Measurements from ENCODE around the gene CNTRL.
"Not testable (repeated sequence)": the region's sequence is repeated elsewhere in the genome, so short reads cannot be mapped to it uniquely, and the experiment has no call there.

CNTRL gene

DNA sequence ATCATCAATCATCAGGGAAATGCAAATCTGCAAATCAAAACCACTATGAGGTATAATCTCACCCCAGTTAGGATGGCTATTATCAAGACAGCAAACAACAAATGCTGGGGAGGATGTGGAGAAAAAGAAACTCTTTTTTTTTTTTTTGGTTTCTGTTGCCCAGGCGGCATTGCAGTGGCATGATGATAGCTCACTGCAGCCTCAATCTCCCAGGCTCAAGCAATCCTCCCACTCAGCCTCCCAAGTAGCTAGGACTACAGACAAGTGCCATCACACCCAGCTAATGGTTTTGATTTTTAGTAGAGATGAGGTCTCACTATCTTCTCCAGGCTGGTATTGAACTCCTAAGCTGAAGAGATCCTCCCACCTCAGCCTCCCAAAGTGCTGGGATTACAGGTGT lies 5.4 kb upstream of the CNTRL start:
- no peaks in the 10 kb centered on the region for H4K20me1 ChIP-seq
- no peak for TF ChIP-seq Cebpa-rat (IDR thresholded peaks at IDR 0.05)

DNA sequence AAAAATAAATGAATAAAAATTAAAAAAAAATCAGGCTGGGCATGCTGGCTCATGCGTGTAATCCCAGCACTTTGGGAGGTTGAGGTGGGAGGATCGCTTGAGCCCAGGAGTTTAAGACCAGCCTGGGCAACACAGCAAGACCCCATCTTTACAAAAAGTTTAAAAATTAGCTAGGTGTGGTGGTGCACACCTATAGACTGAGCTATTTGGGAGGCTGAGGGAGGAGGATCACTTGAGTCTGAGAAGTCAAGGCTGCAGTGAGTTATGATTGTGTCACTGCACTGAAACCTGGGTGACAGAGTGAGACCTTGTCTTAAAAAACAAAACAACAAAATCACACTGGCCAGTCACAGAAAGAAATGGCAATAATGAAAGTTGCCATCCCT lies 3.4 kb upstream of the CNTRL start:
- Histone ChIP-seq H3K4me2 (peak overlapping the region; percentile 91), H3K9ac (peak overlapping the region; percentile 55), H3K36me3 (peaks cover 7% of the 10 kb centered on the region; the same call in 1 of the 2 replicates), H3K9me3 (peaks cover 22% of the 10 kb centered on the region; the same call in 1 of the 2 replicates), H3K27me3 (no peaks in the 10 kb centered on the region), H4K20me1 (no peaks in the 10 kb centered on the region), H3K4me1 (peaks cover 43% of the 10 kb centered on the region), H3K4me3 (peak overlapping the region; percentile 54), H3K27ac (peak overlapping the region; percentile 71)
- no peak for TF ChIP-seq Cebpa-rat (IDR thresholded peaks at IDR 0.05)

More for the DNA sequence above, 5.4 kb upstream of the CNTRL start:
- Histone ChIP-seq H3K4me2 (no peak overlapping the region), H3K27me3 (no peaks in the 10 kb centered on the region), H3K4me1 (peaks cover 44% of the 10 kb centered on the region), H3K9ac (no peak overlapping the region), H3K9me3 (peaks cover 22% of the 10 kb centered on the region; the same call in 1 of the 2 replicates), H3K4me3 (no peak overlapping the region), H3K36me3 (peaks cover 7% of the 10 kb centered on the region; the same call in 1 of the 2 replicates), H3K27ac (no peak overlapping the region)

DNA sequence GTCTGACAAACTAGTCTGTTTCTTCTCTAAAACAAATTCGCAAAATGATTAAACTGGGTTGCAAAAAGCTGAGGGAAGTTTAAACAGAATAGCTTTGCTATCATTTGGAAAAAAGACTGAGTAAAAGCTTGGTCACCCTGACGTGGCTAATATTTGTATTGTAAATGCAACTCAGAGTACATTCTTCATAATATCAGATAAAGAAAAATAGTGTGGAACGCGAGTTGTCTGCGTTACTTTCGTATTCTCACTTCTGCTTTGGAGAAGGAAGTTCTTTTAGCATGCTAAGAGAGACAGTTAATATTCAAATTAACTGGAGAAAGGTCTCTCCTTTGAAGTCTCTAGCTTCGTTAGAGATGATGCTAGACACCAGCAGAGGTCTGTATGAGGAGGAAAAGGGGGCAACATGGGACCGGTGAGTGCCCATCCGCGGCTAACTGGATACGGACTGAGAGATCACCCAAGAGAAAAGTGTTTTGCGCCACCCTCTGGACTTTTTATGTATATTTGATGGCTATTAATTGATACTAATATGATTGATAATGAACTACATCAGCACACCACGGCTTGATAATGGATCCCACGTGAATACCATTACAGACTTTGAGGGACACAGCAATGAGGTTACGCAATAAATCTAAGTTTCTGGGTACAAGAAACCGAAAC lies 2.9 kb upstream of the CNTRL start:
- H3K9ac ChIP-seq, result peak overlapping the region; percentile 55
- peaks cover 46% of the 10 kb centered on the region for H3K4me1 ChIP-seq
- peaks cover 5% of the 10 kb centered on the region; the same call in 1 of the 2 replicates for H3K36me3 ChIP-seq
- no peaks in the 10 kb centered on the region for H3K27me3 ChIP-seq
- H4K20me1 ChIP-seq, result no peaks in the 10 kb centered on the region
- H3K9me3 ChIP-seq, result peaks cover 18% of the 10 kb centered on the region; the same call in 1 of the 2 replicates
- H3K4me3 ChIP-seq, result peak overlapping the region; percentile 54
- H3K4me2 ChIP-seq, result peak overlapping the region; percentile 91
- TF ChIP-seq Cebpa-rat (IDR thresholded peaks at IDR 0.05), result peak; percentile 87
- peak overlapping the region; percentile 71 for H3K27ac ChIP-seq

DNA sequence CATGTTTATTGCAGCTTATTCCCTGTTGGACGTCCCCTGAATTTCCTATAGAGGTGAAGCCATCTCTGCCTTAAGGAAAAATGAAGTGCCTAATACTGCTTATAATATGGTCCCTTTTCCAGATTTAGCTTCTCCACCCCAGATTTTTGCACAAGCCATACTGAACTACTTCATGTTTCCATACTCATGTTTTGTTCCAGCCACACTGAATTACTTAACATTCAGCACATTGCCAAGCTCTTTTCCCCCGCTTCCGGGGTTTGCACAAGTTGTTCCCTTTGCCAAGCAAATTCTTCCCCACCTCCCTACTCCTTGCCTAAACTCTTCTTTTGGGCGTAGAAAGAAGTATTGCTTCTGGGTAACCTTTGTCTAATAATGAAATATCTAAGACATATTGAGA lies 1.7 kb upstream of the CNTRL start:
- H4K20me1 ChIP-seq, result peaks cover 5% of the 10 kb centered on the region; the same call in 1 of the 2 replicates
- H3K27ac ChIP-seq, result no peak overlapping the region
- peaks cover 7% of the 10 kb centered on the region; the same call in 1 of the 2 replicates for H3K9me3 ChIP-seq
- H3K9ac ChIP-seq, result no peak overlapping the region
- H3K27me3 ChIP-seq, result no peaks in the 10 kb centered on the region
- H3K4me2 ChIP-seq, result peak overlapping the region; percentile 91
- no peaks in the 10 kb centered on the region for H3K36me3 ChIP-seq
- TF ChIP-seq Cebpa-rat (IDR thresholded peaks at IDR 0.05), result no peak
- H3K4me3 ChIP-seq, result no peak overlapping the region
- peaks cover 46% of the 10 kb centered on the region for H3K4me1 ChIP-seq

DNA sequence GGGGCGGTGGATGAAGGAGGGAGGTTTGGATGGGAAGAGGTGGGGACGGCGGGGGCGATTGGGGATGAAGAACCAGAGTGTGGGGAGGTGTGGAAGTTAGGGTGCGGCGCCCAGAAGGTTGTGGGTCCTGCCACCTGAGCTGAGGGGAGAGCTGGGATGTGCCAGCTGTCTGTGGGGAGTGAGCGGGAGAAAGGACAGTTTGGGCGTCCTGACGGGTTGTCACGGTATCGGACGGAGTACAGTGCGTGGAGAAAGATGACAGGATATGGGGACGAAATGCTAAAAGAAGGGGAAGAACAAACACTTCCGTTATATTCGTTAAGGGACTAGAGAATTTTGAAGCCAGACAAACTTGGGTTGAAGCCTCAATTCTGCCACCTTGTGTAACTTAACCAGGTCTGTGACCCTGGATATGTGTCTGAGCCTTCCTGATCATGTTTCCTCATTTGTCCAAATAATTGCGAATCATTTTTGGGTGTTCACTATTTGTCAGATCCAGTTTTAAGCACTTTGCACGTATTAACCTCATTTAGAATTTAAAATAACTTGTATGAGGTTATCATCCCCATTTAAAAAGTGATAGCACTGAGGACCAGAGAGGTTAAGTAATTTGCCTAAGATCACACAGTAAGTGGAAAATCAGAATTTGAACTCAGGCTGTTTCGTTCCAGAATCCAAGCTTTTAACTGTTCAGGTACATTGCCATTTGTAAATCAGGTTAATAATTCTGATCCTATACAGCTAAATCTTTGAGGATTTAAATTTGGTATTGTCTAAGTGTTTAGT lies 689 bp downstream of the CNTRL start:
- H3K36me3 ChIP-seq, result peaks cover 15% of the 10 kb centered on the region
- H3K27ac ChIP-seq, result peak overlapping the region; percentile 88
- peak overlapping the region; percentile 88 for H3K9ac ChIP-seq
- H4K20me1 ChIP-seq, result peaks cover 20% of the 10 kb centered on the region
- H3K4me3 ChIP-seq, result peak overlapping the region; percentile 83
- no peaks in the 10 kb centered on the region for H3K27me3 ChIP-seq
- H3K9me3 ChIP-seq, result no peaks in the 10 kb centered on the region
- H3K4me1 ChIP-seq, result peaks cover 46% of the 10 kb centered on the region
- no peak for TF ChIP-seq Cebpa-rat (IDR thresholded peaks at IDR 0.05)
- H3K4me2 ChIP-seq, result peak overlapping the region; percentile 91

DNA sequence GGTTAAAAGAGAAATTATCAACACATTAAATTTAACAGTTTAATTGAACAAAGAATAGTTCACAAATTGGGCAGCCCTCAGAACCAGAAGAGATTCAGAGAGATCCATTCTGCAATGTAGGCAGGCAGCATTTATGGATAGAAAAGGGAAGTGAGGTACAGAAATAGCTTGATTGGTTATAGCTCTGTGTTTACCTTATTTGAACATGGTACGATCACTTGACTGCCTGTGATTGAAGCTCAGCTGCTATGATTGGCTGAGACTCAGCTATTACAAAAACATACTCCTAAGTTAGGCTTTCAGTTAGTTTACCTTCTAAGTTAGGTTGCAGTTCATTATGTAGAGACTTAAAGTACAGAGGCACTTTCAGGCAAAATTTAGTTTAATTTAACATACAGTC lies 7.3 kb downstream of the CNTRL start:
- H3K9me3 ChIP-seq, result no peaks in the 10 kb centered on the region
- H4K20me1 ChIP-seq, result peaks cover 27% of the 10 kb centered on the region
- no peak overlapping the region for H3K27ac ChIP-seq
- no peak overlapping the region for H3K9ac ChIP-seq
- no peaks in the 10 kb centered on the region for H3K27me3 ChIP-seq
- H3K36me3 ChIP-seq, result peaks cover 78% of the 10 kb centered on the region
- no peaks in the 10 kb centered on the region for H3K4me1 ChIP-seq
- H3K4me3 ChIP-seq, result no peak overlapping the region
- no peak overlapping the region for H3K4me2 ChIP-seq
- no peak for TF ChIP-seq Cebpa-rat (IDR thresholded peaks at IDR 0.05)

DNA sequence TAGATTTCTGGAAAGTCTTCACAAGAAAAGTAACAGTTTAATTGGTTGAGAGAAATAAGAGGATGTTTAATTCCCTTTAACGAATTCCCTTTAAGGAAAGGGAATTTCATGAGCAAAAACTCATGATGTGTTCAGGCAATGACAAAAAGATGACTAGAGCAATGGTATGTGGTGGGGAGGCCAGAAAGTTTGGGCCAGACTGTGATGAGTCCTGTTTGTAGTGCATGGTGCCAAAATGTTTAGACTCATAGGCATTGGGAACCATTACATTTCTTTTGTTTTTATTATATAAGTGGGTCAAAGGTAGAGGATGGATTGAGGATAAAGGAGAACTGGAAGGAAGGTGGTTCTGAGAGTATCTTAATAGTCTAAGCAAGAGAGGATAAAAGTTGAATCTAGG lies 10.9 kb downstream of the CNTRL start:
- peaks cover 14% of the 10 kb centered on the region for H3K4me1 ChIP-seq
- H3K36me3 ChIP-seq, result peaks cover 82% of the 10 kb centered on the region
- H3K9ac ChIP-seq, result no peak overlapping the region
- H4K20me1 ChIP-seq, result 0 out of 2 replicates have a peak, but pooled peaks cover 7% of the 10 kb centered on the region
- no peak overlapping the region for H3K4me3 ChIP-seq
- H3K9me3 ChIP-seq, result no peaks in the 10 kb centered on the region
- H3K27me3 ChIP-seq, result no peaks in the 10 kb centered on the region
- H3K27ac ChIP-seq, result no peak overlapping the region
- H3K4me2 ChIP-seq, result no peak overlapping the region
- TF ChIP-seq Cebpa-rat (IDR thresholded peaks at IDR 0.05), result no peak

DNA sequence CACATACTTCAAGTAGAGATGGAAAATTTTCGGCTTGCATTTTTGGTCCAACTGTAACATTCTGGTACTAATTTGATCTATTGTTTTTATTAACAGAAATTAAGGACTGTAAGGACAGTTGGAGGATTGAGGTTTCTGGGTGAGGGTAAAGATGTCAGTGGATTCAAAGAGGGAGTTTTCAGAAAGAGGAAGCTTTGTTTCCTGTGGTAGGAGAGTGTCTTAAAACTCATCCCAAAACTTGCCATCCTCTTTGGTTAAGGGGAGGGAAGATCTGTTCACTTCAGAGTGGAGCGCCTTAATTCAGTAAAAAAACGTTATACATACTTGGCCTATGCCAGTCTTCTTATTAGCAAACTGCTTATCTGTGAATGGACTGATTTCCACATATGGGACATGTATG lies 13.8 kb downstream of the CNTRL start:
- Histone ChIP-seq H3K27me3 (no peaks in the 10 kb centered on the region), H3K4me2 (peak overlapping the region; percentile 54), H4K20me1 (no peaks in the 10 kb centered on the region), H3K36me3 (peaks cover 77% of the 10 kb centered on the region), H3K9me3 (no peaks in the 10 kb centered on the region), H3K4me1 (peaks cover 14% of the 10 kb centered on the region), H3K27ac (0 out of 2 replicates have a peak overlapping the region, but pooled peaks have one; percentile 26), H3K9ac (0 out of 2 replicates have a peak overlapping the region, but pooled peaks have one; percentile 10), H3K4me3 (no peak overlapping the region)
- TF ChIP-seq Cebpa-rat (IDR thresholded peaks at IDR 0.05), result no peak

DNA sequence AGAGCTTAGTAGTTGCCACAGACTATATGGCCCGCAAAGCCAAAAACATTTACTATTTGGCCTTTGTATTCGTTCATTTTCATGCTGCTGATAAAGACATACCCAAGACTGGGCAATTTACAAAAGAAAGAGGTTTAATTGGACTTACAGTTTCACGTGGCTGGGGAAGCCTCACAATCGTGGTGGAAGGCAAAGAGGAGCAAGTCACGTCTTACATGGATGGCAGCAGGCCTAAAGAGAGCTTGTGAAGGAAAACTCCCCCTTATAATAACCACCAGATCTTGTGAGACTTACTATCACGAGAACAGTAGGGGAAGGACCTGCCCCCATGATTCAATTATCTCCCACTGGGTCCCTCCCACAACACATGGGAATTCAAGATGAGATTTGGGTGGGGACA lies 16.0 kb downstream of the CNTRL start:
- not testable (repeated sequence) for H3K9me3 ChIP-seq, H3K9ac ChIP-seq, H3K4me3 ChIP-seq, H3K27me3 ChIP-seq, H3K27ac ChIP-seq, H4K20me1 ChIP-seq, H3K4me2 ChIP-seq
- H3K36me3 ChIP-seq, result peaks cover 75% of the 10 kb centered on the region
- H3K4me1 ChIP-seq, result peaks cover 14% of the 10 kb centered on the region

DNA sequence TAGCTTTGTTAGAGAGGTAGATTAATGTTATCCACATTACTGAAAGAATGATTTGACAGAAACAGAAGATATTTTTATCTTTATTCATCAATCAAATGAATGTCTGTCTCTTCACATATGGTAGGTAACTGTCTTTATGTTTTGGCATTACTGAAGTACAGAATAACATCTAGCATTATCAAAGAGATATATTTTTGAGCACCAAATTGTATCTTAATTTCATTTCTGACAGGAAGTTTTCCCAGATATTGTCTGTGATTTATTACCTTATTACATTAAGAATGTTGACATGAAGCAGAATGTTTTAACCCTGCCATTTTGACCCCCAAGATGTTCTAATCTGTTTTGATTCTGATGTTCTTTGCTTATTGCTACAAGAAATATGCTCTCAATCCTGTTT lies 20.3 kb downstream of the CNTRL start:
- Histone ChIP-seq H3K27ac (no peak overlapping the region), H3K4me1 (peaks cover 5% of the 10 kb centered on the region; the same call in 1 of the 2 replicates), H3K27me3 (no peaks in the 10 kb centered on the region), H3K9me3 (peaks cover 19% of the 10 kb centered on the region), H3K4me2 (no peak overlapping the region), H4K20me1 (no peaks in the 10 kb centered on the region), H3K9ac (no peak overlapping the region), H3K4me3 (no peak overlapping the region), H3K36me3 (peaks cover 86% of the 10 kb centered on the region)
- no peak for TF ChIP-seq Cebpa-rat (IDR thresholded peaks at IDR 0.05)

Measured in BLaER1 (cell line).